HPDE6-E6E7 (cell line): Measurements from ENCODE around the gene MORC4.
A peak's percentile ranks its signal among the peaks of the same experiment; 100 is the strongest.
"Not testable (repeated sequence)": the region's sequence is repeated elsewhere in the genome, so short reads cannot be mapped to it uniquely, and the experiment has no call there.

Source experiments
- DNase-seq: peaks from one replicate; pipeline ENCODE4 v3.0.0; 2011; ENCODE audit warnings: missing footprints; ENCODE audit errors: extremely low spot score

The MORC4 gene

GRCh38 chrX:107000013-107000515 is at the start of gene MORC4:
Gene MORC4, minus strand, starts transcription at chrX:107000212. Its CDS starts 243 bp downstream, at chrX:106999969.
- peak; percentile 45 for DNase-seq

- DNase-seq = no peak
Measured at GRCh38 chrX:107047622-107048021, 47.6 kb upstream of the MORC4 start.

DNA sequence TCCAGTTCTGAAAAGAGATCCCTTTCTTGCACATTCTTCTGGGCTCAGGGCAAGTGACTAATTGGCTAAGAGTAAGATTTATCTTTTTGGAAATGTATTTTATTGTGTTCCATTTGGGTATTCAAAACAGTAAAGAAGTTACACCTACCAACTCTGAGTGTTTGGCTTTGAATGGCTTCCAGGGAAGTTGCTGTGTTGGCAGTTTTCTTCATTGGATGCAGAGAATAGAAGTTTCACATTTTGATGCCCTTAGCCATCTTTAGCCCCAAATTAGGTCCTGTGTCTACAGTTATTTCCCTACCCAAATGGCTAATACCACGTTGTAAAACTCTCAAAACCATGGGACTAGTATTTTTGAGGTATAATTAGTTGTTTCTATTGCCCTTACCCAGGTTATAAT is 29.7 kb upstream of the MORC4 start:
- DNase-seq = no peak

- peak; percentile 6 for DNase-seq
Measured at GRCh38 chrX:107025545-107025944, 25.5 kb upstream of the MORC4 start.

GRCh38 chrX:107014936-107015335 is 14.9 kb upstream of the MORC4 start:
- DNase-seq = no peak

- no peak for DNase-seq
Measured at GRCh38 chrX:107008034-107008433, 8.0 kb upstream of the MORC4 start.

- peak; percentile 9 for DNase-seq
Measured at GRCh38 chrX:106999002-106999975, 723 bp downstream of the MORC4 start.

- no peak for DNase-seq
Measured at GRCh38 chrX:106997611-106998010, 2.4 kb downstream of the MORC4 start.

- DNase-seq = no peak
Measured at GRCh38 chrX:106995678-106996077, 4.3 kb downstream of the MORC4 start.

- no peak for DNase-seq
Measured at GRCh38 chrX:106987488-106987887, 12.5 kb downstream of the MORC4 start.

GRCh38 chrX:106980952-106981626 is 18.9 kb downstream of the MORC4 start:
- DNase-seq = no peak

GRCh38 chrX:106976416-106976815 is 23.6 kb downstream of the MORC4 start:
- no peak for DNase-seq

DNA sequence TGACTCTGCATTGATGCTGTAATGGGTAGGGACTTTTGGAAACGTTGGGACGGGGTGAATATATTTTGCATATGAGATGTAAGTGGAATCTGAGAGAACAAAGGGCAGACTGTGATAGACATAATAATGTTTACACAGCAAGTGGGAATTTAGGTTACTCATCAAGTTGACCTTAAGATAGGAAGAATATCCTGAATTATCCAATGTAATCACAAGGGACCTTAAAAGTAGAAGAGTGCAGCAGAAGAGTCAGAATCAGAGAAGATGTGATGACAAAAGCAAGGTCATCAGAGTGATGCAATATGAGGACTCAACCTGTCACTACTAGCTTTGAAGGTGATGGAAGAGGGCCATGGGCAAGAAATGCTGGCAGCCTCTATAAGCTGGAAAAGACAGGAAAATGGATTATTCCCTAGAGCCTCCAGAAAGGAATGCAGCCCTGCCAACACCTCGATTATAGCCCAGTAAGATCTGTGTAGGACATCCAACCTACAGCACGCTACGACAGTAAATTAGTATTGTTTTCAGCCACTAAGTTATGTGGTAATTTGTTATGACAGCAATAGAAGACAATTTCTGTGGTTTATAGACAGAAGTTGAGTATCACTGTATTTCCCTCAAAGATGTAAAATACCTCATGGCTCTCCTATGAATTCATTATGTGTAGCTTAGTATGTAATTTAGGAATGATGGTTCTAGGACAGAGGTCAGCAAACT is 26.4 kb downstream of the MORC4 start:
- DNase-seq = no peak

GRCh38 chrX:106972896-106973295 is 27.1 kb downstream of the MORC4 start:
- no peak for DNase-seq

DNA sequence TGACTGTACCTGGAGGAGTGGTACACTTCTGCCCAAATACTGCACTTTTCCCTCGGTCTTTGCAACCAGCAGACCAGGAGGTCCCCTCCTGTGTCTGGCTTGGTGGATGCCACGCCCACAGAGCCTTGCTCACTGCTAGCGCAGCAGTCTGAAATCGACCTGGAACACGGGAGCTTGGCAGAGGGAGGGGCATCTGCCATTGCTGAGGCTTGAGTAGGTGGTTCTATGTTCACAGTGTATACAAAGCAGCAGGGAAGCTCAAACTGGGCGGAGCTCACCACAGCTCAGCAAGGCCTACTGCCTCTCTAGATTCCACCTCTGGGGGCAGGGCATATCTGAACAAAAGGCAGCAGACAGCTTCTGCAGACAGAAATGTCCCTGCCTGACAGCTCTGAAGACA is 33.5 kb downstream of the MORC4 start:
- not testable (repeated sequence) for DNase-seq

- no peak for DNase-seq
Measured at GRCh38 chrX:106964290-106964689, 35.7 kb downstream of the MORC4 start.

- DNase-seq = no peak
Measured at GRCh38 chrX:106963111-106963510, 36.9 kb downstream of the MORC4 start.

- peak; percentile 21 for DNase-seq
Measured at GRCh38 chrX:106959901-106960300, 40.1 kb downstream of the MORC4 start.

DNA sequence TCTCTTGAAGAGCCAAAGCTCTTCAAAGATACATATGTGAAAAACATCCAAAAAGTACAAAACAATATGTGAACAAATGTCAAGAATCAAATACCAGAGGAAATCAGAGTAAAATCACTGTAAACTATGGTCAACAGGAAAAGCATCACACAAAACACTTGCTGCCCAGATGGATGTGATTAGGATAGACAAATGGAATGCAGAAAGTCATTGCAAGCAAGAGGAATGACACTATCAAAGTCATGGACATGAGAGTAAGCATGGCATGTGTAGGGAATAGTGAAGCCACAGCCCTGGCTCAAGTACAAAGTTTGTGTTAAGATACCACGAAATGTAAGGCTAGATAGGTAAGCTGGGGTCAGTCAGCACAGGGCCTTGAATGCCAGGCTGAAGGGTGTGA is 42.2 kb downstream of the MORC4 start:
- no peak for DNase-seq

DNA sequence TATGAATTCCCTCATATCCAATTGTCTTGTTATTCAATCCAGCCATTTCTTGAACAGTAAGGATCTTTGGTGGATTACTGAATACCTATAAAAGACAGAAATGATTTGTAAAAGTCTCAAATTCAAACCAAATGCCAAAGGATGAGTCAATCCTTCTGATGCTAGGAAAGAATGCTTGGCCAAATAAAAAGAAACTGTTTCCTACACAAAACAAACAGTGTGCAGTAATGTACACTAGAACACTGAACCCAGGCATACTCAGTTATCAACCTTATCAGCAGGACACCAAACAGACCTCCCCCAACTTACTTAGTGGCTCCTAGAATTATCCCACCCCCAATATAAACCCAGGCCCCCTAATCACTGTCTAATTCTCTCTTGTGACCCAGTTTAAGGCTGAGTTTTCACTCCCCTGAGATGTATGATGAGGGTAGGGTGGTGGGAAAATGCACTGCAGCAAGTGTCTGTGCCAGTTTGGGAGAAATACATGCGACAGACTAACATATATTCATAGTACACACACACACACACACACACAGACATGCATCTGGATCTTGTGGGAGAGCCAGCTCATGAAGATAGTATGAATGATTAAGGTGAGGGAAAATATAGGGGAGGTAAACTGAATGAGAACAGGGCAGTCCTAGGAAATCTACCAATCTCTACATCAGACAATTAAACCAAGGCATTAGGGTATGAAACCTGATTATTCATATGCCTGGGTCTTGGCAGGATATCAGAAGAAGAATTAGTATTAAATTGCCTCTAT is 44.8 kb downstream of the MORC4 start:
- DNase-seq = no peak

DNA sequence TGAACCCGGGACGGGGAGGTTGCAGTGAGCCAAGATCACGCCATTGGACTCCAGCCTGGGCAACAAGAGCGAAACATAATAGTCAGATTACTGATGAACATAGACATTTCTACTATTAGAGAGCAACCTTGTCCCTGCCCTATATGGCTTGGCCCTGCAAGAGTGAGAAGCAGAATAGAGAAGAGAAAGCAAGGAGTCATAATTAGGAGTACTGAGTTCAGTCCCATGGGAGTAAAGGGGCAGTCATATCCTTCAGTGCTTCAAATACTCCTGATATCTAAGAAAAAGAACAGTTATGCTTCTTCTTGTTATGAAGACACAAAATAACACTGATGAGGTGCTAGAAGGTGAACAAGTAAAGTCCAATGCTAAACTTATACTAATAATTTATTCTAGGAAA is 46.0 kb downstream of the MORC4 start:
- no peak for DNase-seq
